ENCODE measurements around the gene SH3BP5. TPM values are rescaled to one million over a fixed set of nuclear protein-coding genes. Genes with fewer than 3 reads are reported as not detected.

Gene SH3BP5
- total RNA-seq, 2 donors from 2014 or later, result 13.7 to 21.8 TPM

GRCh38 chr3:15267502-15267901, 64.9 kb downstream of the SH3BP5 start:
- DNase-seq (no peak), ATAC-seq (no peak)
- H3K4me1 ChIP-seq, result peaks cover 10% of the 10 kb centered on the region
- no peak overlapping the region for H3K27ac ChIP-seq
- no peaks in the 10 kb centered on the region for H3K9me3 ChIP-seq
- WGBS, 2 donors, result 81 to 85% methylated on average over 3 of the region's 3 CpGs
- intact Hi-C loops (cut with DNase I), result loop anchor here (5.0 kb wide), 1 partner anchor 115 kb away; no protein-coding TSS in a partner anchor
- no peaks in the 10 kb centered on the region for H3K27me3 ChIP-seq
- TF ChIP-seq CTCF (IDR thresholded peaks at IDR 0.05) (no peak), POLR2A (IDR thresholded peaks at IDR 0.05) (no peak)
- no peak overlapping the region for H3K4me3 ChIP-seq
- H3K36me3 ChIP-seq (replicated peaks in 1 of 2; ENCODE audit: insufficient read depth in 1 of 2, low read depth in 2 of 2), result no peaks in the 10 kb centered on the region

- no peaks in the 10 kb centered on the region for H3K9me3 ChIP-seq
- no peak for ATAC-seq
- peaks cover 10% of the 10 kb centered on the region for H3K4me1 ChIP-seq
- no peak overlapping the region for H3K27ac ChIP-seq
- 61 to 69% methylated on average over 12 to 13 of the region's 13 CpGs for WGBS, 2 donors
- no peaks in the 10 kb centered on the region for H3K36me3 ChIP-seq (replicated peaks in 1 of 2; ENCODE audit: insufficient read depth in 1 of 2, low read depth in 2 of 2)
- no peaks in the 10 kb centered on the region for H3K27me3 ChIP-seq
- no peak overlapping the region for H3K4me3 ChIP-seq
- intact Hi-C loops (cut with DNase I), result loop anchor here (5.0 kb wide), 1 partner anchor 116 kb away; no protein-coding TSS in a partner anchor
- TF ChIP-seq POLR2A (IDR thresholded peaks at IDR 0.05), result no peak
- no peak for TF ChIP-seq CTCF (IDR thresholded peaks at IDR 0.05)
- DNase-seq, result no peak
These were observed 65.6 kb downstream of the SH3BP5 start for GRCh38 chr3:15266510-15267376.

GRCh38 chr3:15265655-15266509, 66.5 kb downstream of the SH3BP5 start:
- intact Hi-C loops (cut with DNase I), result loop anchor here (5.0 kb wide), 1 partner anchor 116 kb away; no protein-coding TSS in a partner anchor
- WGBS, 2 donors, result 62 to 71% methylated on average over 15 to 19 of the region's 19 CpGs
- peaks cover 10% of the 10 kb centered on the region for H3K4me1 ChIP-seq
- H3K9me3 ChIP-seq, result no peaks in the 10 kb centered on the region
- no peaks in the 10 kb centered on the region for H3K36me3 ChIP-seq (replicated peaks in 1 of 2; ENCODE audit: insufficient read depth in 1 of 2, low read depth in 2 of 2)
- ATAC-seq, result no peak
- no peak for DNase-seq
- H3K27ac ChIP-seq, result no peak overlapping the region
- no peak overlapping the region for H3K4me3 ChIP-seq
- no peak for TF ChIP-seq POLR2A (IDR thresholded peaks at IDR 0.05)
- no peak for TF ChIP-seq CTCF (IDR thresholded peaks at IDR 0.05)
- H3K27me3 ChIP-seq, result no peaks in the 10 kb centered on the region

- no peak overlapping the region for H3K27ac ChIP-seq
- no peaks in the 10 kb centered on the region for H3K27me3 ChIP-seq
- no peak for DNase-seq
- WGBS, 2 donors, result 75 to 87% methylated on average over 2 of the region's 2 CpGs
- no peak for TF ChIP-seq CTCF (IDR thresholded peaks at IDR 0.05)
- TF ChIP-seq POLR2A (IDR thresholded peaks at IDR 0.05), result no peak
- no peaks in the 10 kb centered on the region for H3K9me3 ChIP-seq
- no peaks in the 10 kb centered on the region for H3K36me3 ChIP-seq (replicated peaks in 1 of 2; ENCODE audit: insufficient read depth in 1 of 2, low read depth in 2 of 2)
- ATAC-seq, result no peak
- peaks cover 10% of the 10 kb centered on the region for H3K4me1 ChIP-seq
- H3K4me3 ChIP-seq, result no peak overlapping the region
- intact Hi-C loops (cut with DNase I), result no loop called here
These were observed 67.9 kb downstream of the SH3BP5 start for GRCh38 chr3:15264486-15264885.
